ENCODE measurements around the gene TRANK1.

TRANK1 gene

DNA sequence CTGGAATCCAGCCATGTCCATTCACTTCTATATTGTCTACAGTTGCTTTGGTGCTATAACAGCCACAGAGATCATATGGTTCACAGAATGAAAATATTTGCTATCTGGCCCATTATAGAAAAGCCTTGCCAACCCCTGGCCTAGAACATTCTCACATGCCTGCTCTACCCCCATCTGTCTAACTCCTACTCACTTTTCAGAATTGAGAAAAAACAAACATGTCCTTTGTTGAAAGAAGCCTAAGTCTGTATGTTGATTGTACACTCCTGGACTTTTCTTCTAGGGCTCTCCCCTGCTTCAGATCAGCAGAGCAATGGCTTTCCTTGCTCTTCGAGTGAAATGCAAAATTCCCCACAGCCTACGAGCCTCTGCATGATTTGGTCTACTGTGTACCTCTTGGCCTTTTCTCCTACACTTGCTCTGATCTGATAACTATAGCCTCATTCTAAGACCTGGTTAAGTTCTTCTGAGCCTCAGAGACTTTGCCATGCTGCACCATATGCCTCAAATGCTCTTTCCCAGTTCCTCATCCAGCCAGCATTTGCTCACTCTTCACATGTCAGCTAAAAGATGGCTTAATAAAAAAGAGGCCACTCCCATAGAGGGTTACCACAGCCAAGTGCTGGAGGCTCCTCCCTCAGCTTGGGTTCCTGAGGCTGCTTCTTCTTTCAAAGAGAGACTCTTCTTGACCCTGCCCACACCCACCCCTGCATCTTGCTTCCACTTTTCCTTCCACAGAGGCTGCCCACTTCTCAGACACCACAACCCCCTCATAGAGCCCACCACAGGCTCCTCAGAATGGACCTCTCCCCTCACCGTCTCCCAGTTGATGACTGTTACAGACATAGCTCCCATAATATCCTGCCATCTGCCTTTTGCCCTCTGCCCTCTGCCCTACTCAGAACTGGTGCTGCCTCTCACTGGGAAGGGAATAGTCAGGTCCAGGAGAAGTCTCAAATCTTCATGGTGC lies 157.6 kb downstream of the TRANK1 start:
- peak; percentile 60 for DNase-seq

DNA sequence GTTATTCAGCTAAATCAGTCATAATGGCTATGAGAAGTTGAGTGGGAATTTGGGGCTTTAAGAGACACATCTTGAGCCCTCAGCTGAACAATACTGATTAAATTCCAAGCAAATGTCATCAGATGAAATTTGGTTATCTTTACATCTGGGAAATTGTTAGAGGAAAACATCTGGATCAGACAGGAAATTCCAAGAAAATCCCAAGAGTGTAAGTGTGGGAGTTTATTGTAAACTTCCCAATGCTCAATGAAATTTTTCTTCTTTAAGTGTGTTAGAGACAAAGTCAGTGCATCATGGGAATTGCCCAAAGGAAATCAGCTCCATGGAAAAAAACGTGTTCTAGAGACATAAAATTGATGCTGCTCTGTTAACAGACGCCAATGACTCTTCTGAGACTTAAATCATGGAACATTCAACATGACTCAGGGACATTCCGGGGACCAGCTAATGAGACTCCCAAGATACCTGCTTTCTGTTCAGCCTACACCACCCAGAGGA lies 160.7 kb downstream of the TRANK1 start:
- DNase-seq: no peak

- peak; percentile 5 for DNase-seq
These were observed 167.2 kb downstream of the TRANK1 start for GRCh38 chr3:36777424-36778218.

Measured in RPMI8226 (cell line).